ENCODE measurements around the gene ELN. TPM values are rescaled to one million over a fixed set of nuclear protein-coding genes. Genes with fewer than 3 reads are reported as not detected.

The ELN gene
- total RNA-seq, 1 donor from 2014 or later = 4.9 TPM

GRCh38 chr7:74064696-74065095 is 36.7 kb downstream of the ELN start:
- ATAC-seq = no peak

- no peak for ATAC-seq
These were observed 38.7 kb downstream of the ELN start for GRCh38 chr7:74066626-74067025.

GRCh38 chr7:74068378-74069085 is 40.6 kb downstream of the ELN start:
- ATAC-seq = peak; percentile 2

DNA sequence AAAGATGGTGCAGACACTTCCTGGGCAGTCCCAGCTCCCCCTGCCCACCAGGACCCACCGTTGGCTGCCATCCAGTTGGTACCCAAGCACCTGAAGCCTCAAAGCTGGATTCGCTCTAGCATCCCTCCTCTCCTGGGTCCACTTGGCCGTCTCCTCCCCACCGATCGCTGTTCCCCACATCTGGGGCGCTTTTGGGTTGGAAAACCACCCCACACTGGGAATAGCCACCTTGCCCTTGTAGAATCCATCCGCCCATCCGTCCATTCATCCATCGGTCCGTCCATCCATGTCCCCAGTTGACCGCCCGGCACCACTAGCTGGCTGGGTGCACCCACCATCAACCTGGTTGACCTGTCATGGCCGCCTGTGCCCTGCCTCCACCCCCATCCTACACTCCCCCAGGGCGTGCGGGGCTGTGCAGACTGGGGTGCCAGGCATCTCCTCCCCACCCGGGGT is 41.1 kb downstream of the ELN start:
- no peak for ATAC-seq

DNA sequence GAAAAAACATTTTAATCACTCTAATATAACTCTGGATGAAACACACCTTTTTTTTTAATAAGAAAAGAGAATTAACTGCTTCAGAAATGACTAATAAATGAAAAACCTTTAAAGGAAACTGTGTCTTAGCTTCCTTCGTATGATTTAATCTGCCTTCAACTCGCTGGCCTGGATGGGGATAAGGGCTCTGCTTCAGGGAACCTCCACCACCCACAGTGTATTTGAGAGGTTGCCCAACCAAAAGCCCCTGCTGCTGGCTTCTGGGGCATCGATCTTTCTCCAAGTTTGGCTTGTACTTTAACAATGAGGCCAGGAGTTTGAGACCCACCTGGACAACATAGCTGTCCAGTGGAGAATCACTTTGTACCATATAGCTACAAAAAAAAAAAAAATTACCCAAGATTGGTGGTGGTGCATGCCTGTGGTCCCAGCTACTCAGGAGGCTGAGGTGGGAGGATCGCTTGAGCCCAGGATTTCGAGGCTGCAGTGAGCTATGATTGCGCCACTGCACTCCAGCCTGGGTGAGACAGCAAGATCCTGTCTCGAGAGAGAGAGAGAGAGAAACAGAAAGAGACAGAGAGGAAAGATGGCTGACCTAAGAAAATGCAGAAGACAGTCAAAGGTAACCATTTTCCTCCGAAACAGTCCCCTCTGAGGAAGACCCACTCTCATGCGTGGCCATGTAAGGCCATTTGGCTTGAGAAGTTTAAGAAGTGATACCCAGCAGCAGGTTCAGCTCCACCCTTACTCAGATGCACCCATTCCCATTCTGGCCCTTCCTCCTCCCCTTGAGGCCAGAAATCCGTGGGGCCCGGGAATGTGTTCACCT is 42.0 kb downstream of the ELN start:
- ATAC-seq = no peak

- peak; percentile 19 for ATAC-seq
These were observed 42.6 kb downstream of the ELN start for GRCh38 chr7:74070619-74070921.

- ATAC-seq = no peak
These were observed 43.1 kb downstream of the ELN start for GRCh38 chr7:74071121-74071520.

GRCh38 chr7:74074770-74075169 is 46.8 kb downstream of the ELN start:
- ATAC-seq = no peak

GRCh38 chr7:74078461-74078860 is 50.5 kb downstream of the ELN start:
- ATAC-seq = no peak

DNA sequence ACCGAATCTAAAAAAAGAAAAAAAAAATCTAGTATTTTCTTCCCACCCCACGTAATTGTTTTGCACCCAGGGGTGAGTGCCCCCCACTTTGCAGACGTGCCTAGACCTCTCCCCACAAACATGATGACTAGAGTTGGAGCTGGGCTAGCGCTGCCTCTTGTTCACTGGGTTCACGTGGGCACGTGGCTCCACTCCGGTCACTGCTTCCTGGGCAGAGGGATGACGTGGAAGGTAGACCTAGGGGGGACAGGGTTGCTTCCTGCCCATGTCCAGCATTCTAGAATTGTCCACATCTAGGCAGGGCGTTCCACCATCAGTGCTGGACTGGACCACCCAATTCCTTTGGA is 54.8 kb downstream of the ELN start:
- no peak for ATAC-seq

- peak; percentile 90 for ATAC-seq
These were observed 55.3 kb downstream of the ELN start, which contains the start of gene LIMK1 for GRCh38 chr7:74083117-74083876. Gene LIMK1, plus strand, starts transcription at chr7:74083804. Its CDS starts 187 bp downstream, at chr7:74083991.

DNA sequence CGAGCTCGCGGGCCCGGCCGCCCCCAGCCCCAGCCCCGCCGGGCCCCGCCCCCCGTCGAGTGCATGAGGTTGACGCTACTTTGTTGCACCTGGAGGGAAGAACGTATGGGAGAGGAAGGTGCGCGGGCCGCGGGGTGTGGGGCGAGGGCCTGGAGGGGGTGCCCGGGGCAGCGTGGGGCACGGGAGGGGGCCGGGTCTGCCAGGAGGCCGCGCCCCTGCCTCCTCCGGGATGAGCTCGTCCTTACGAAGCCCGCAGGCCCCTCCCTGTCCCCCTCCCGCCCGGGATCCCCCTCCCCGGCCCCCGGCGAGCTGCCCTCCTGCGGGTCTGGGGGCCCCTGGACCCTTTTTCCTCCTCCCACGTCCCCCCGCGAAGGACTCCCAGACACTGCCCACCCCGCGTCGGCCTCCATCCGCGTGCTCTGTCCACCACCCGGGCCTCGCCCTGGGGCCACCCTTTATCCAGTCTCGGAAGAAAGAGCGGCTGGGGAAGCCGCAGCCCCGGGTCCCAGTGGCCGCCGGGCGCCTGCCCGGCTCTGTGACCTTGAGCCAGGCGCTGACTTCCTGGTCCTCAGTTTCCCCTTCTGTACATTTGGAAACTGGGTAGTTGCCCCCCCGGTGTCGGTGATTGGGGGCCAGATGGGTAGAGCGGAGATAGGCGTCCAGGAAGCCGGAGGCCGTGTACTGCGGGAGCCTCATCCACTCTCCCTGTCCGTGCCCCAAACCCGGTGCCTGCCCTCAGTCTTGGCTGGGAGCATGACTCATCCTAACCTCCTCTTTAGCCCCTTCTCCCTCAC is 56.2 kb downstream of the ELN start:
- peak; percentile 40 for ATAC-seq

DNA sequence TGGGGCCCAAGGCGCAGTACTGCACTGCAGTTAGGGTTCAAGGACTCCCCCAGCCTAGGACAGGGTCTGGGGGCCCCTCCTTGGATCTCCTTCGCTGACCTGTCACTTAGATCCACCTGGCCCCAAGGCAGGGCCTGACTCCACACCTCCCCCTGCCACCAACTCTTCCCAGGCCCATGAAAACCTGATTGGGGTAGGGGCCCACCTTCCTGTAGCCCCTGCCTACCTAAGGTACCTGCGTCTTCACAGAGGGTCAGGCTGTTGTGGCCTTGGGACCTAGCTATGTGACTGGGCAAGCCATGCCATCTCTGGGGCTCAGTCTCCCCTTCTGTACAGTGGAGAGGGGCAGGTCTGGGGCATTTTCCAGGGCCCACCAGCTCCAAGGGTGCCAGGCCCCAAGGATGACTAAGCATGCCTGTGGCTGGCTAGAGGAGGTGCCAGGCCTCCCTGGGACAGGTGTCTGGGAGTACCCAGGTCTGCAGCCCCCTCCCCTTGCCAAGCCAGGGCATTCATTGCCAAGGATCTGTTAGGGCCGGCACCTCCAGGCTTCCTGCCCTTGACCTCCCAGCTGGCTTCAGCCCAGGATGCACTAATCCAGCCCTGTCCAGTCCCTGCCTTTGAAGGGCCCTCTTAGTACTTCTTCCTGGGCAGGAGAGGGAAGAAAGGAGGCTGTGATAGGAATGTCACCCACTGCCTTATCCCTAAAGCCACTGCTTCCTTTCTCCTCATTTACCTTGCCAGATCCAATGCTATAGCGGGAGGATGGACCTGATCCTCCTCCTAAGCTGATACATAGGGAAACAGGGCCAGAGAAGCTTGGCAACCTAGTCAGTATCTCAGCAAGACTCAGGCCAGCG is 57.0 kb downstream of the ELN start:
- ATAC-seq = peak; percentile 8

DNA sequence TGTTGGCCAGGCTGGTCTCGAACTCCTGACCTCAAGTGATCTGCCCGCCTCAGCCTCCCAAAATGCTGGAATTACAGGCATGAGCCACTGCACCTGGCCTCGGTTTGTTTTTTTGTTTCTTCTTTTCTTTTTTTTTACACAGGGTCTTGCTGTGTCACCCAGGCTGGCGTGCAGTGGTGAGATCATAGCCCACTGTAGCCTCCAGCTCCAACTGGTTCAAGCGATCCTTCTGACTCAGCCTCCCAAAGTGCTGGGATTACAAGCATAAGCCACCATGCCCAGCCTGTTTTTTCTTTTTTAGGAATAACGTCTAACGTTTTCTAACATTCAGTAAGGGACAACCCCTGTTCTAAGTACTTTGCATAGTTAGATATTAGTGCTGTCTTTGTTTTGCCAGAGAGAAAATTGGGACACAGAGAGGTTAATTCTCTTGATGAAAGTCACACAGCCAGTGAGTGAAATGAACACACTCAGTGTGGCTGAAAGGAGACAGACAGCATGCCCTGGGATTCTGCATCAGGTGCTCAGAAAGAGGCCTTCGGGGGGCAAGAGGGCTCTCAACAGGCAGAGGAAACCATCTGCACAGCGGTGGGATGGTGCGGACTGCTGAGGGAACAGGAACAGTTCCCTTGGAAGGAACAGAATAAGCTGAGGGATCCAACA is 59.9 kb downstream of the ELN start:
- ATAC-seq = no peak

DNA sequence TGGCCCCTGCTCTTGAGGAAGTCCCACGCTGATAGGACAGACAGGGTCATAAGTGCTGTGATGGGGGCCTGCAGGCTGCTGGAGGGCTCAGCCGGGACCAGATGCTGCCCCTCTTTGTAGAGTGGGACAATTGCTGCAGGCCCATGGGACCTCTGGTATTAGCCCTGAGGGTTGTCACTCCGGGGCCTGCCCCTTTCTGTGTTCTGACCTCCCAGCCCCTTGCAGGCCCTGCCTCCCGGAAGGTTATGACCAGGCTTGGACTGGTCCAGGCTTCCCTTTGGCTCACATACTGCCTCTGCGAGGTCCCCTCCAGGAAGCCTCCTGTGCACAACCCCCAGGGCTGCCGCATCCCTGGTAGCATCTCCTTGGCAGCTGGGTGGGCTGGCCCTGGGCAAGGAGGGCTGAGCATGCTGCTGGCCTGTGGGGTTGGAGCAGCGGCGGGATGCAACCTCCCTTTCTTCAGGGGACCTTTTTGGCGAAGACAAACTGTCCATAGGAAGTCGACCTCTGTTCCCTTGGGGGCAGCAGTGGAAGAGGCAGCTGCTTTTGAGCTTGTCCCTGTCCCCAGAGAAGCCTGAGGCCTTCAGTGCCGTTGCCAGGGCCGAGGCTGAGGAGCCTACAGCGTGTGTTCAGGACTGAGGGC is 64.5 kb downstream of the ELN start:
- no peak for ATAC-seq

- peak; percentile 27 for ATAC-seq
These were observed 65.0 kb downstream of the ELN start for GRCh38 chr7:74092964-74093471.

DNA sequence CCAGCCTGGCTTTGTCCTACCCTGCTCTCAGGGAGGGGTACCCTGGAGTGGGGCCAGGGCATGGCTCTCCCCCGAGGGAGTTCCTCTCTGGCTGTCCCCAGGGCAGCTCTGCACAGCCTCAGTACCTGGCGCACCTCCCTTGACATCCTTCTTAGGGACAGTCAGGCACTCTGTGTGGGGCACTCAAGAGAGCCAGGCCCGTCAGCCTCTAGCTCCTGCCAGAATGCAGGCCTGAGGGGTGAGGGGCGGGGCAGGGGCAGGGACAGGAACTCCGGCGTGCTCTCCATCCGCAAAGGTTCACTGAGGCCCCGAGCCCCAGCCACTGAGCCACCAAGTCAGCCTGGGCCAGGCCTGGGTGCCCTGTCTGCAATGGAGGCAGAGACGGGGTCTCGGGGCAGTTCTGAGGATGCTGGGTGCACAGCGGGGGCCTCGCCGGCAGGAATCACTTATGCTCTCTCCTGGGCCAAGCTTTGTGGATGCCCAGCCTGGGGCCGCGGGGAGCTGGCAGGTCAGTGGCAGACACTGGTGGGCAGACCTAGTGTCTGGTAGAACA is 65.8 kb downstream of the ELN start:
- peak; percentile 16 for ATAC-seq

- peak; percentile 70 for ATAC-seq
These were observed 66.5 kb downstream of the ELN start for GRCh38 chr7:74094224-74095101.

- ATAC-seq = no peak
These were observed 67.2 kb downstream of the ELN start for GRCh38 chr7:74095135-74095534.
